Gastrocnemius medialis (tissue), 4 donors: Measurements from ENCODE around the gene SLC25A25.

Experiments
- POLR2A ChIP-seq, 2 donors: fragments of 450-650 bp; IDR thresholded peaks; one replicate each; pipeline ENCODE4 v1.6.1; 2017; ENCODE audit warnings: antibody characterized with exemption in 2 of 2, mild to moderate bottlenecking in 2 of 2, moderate library complexity in 2 of 2
- TF ChIP-seq, protein P1 (sequence below), 5 experiments: fragments of 450-650 bp in 3 of 5; fragments of 200-600 bp in 2 of 5; sonication (generic) in 2 of 5; IDR thresholded peaks in 4 of 5; conservative IDR thresholded peaks in 1 of 5; 1 replicate in 4 of 5; 2 replicates in 1 of 5; pipeline ENCODE4 v1.5.1; 2016 to 2019; ENCODE audit warnings: antibody characterized with exemption in 5 of 5, mild to moderate bottlenecking in 3 of 5, moderate library complexity in 3 of 5

DNA sequence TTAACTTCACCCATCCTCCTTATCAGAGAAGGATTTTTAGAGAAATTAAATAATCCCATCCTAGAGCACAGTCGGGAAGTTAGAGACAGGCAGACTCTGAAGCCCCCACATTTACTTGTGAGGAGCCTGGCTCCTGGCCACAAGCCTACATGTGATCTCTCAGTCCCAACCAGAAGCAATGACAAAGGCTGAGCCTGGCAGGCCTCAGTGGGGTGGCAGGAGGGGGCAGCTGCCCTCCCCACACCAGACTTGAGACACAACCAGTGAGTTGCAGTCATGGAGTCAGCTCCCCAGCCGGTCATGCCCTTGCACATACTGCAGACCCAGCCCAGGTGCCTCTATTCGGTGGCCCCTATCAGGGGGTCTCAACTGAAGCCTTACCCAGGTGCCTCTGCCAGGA lies 11.9 kb upstream of the SLC25A25 start:
- no peak for TF ChIP-seq POLR2A (IDR thresholded peaks at IDR 0.05)
- TF ChIP-seq, protein P1, sequence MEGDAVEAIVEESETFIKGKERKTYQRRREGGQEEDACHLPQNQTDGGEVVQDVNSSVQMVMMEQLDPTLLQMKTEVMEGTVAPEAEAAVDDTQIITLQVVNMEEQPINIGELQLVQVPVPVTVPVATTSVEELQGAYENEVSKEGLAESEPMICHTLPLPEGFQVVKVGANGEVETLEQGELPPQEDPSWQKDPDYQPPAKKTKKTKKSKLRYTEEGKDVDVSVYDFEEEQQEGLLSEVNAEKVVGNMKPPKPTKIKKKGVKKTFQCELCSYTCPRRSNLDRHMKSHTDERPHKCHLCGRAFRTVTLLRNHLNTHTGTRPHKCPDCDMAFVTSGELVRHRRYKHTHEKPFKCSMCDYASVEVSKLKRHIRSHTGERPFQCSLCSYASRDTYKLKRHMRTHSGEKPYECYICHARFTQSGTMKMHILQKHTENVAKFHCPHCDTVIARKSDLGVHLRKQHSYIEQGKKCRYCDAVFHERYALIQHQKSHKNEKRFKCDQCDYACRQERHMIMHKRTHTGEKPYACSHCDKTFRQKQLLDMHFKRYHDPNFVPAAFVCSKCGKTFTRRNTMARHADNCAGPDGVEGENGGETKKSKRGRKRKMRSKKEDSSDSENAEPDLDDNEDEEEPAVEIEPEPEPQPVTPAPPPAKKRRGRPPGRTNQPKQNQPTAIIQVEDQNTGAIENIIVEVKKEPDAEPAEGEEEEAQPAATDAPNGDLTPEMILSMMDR (IDR thresholded peaks at IDR 0.05 in 4 of 5, conservative IDR thresholded peaks at IDR 0.05 in 1 of 5) = no peak
